Spinal cord (tissue), 10 donors: ENCODE data around the gene FAHD2B. TPM values are rescaled to one million over a fixed set of nuclear protein-coding genes. Genes with fewer than 3 reads are reported as not detected.
"Not testable (repeated sequence)": the region's sequence is repeated elsewhere in the genome, so short reads cannot be mapped to it uniquely, and the experiment has no call there.

Experiments used
- DNase-seq, 6 donors: peaks; one replicate each; pipeline versions ENCODE4 v3.0.0 to v3.0.0-alpha.2; 2013 to 2015; ENCODE audit warnings: low spot score in 6 of 6, low read depth in 4 of 6
- H3K27ac ChIP-seq: one replicate; pipeline ENCODE4 v1.5.1; 2013; ENCODE audit warnings: low read depth, low read length, control low read depth
- H3K27me3 ChIP-seq: one replicate; pipeline ENCODE4 v1.6.1; 2013; ENCODE audit warnings: low read length; ENCODE audit not compliant: control insufficient read depth, insufficient read depth
- H3K36me3 ChIP-seq: one replicate; pipeline ENCODE4 v1.6.1; 2013; ENCODE audit warnings: low read length; ENCODE audit not compliant: control insufficient read depth, insufficient read depth
- H3K4me1 ChIP-seq: one replicate; pipeline ENCODE4 v1.6.1; 2013; ENCODE audit warnings: low read length; ENCODE audit not compliant: control insufficient read depth, insufficient read depth
- H3K4me3 ChIP-seq: one replicate; pipeline ENCODE4 v1.5.1; 2013; ENCODE audit warnings: low read depth, low read length, control low read depth
- H3K9me3 ChIP-seq: one replicate; pipeline ENCODE4 v1.6.1; 2013; ENCODE audit warnings: low read length; ENCODE audit not compliant: control insufficient read depth, insufficient read depth
- WGBS: methylation state at CpG from one replicate; pipeline ENCODE4 v1.1.5; 2013; ENCODE audit warnings: missing lambda C conversion rate; ENCODE audit not compliant: insufficient coverage; 5-methylcytosine and 5-hydroxymethylcytosine counted together
- polyA plus RNA-seq, 2 donors: library from polyadenylated mRNA; unstranded; fragments of 120-200 nt; gene quantifications; one replicate each; pipeline ENCODE4 v1.2.1, GENCODE V29; 2013; ENCODE audit not compliant: insufficient read length in 2 of 2
- total RNA-seq, 2 donors: library from RNA; depleted of rRNA in 1 of 2; stranded (reverse); fragments of 120-200 nt in 1 of 2; fragments of >200 nt in 1 of 2; gene quantifications; one replicate each; pipeline versions ENCODE4 v1.2.3 to v1.2.4, GENCODE V29; 2013 to 2014
- donor health status: healthy.

Gene FAHD2B
- total and polyA plus RNA-seq, 4 donors: 12.4 to 34.1 (median 19.5) TPM

- 67% methylated on average over 1 of the region's 3 CpGs for WGBS
Observed at GRCh38 chr2:97098786-97099372, 4.2 kb upstream of the FAHD2B start.

GRCh38 chr2:97095661-97096060, 979 bp upstream of the FAHD2B start:
- no peak overlapping the region for H3K4me3 ChIP-seq
- no peaks in the 10 kb centered on the region for H3K36me3 ChIP-seq
- H3K27me3 ChIP-seq: no peaks in the 10 kb centered on the region
- DNase-seq: no peak
- no peaks in the 10 kb centered on the region for H3K9me3 ChIP-seq
- WGBS: 88% methylated on average over 12 of the region's 12 CpGs
- H3K27ac ChIP-seq: no peak overlapping the region
- peaks cover 11% of the 10 kb centered on the region for H3K4me1 ChIP-seq

More at GRCh38 chr2:97098786-97099372, 4.2 kb upstream of the FAHD2B start:
- H3K27me3 ChIP-seq, DNase-seq, H3K4me3 ChIP-seq, H3K9me3 ChIP-seq, H3K36me3 ChIP-seq, H3K27ac ChIP-seq: not testable (repeated sequence)
- H3K4me1 ChIP-seq: peaks cover 11% of the 10 kb centered on the region

GRCh38 chr2:97093983-97094771, 505 bp downstream of the FAHD2B start:
- no CpG with 5 or more reads among the region's 33 CpGs for WGBS

GRCh38 chr2:97092946-97093345, 1.7 kb downstream of the FAHD2B start:
- H3K27me3 ChIP-seq: not testable (repeated sequence)
- 50% methylated on average over 2 of the region's 2 CpGs for WGBS

More at GRCh38 chr2:97093983-97094771, 505 bp downstream of the FAHD2B start:
- peak in 1 of 6 donors; percentile 5 for DNase-seq
- H3K9me3 ChIP-seq, H3K4me3 ChIP-seq, H3K27ac ChIP-seq, H3K36me3 ChIP-seq, H3K27me3 ChIP-seq: not testable (repeated sequence)
- peaks cover 11% of the 10 kb centered on the region for H3K4me1 ChIP-seq

GRCh38 chr2:97088706-97089105, 6.0 kb downstream of the FAHD2B start:
- WGBS: no CpG with 5 or more reads among the region's 1 CpG
- not testable (repeated sequence) for H3K27me3 ChIP-seq, DNase-seq, H3K4me1 ChIP-seq, H3K36me3 ChIP-seq, H3K4me3 ChIP-seq, H3K27ac ChIP-seq, H3K9me3 ChIP-seq

More at GRCh38 chr2:97092946-97093345, 1.7 kb downstream of the FAHD2B start:
- H3K9me3 ChIP-seq, H3K36me3 ChIP-seq, H3K27ac ChIP-seq, H3K4me3 ChIP-seq: not testable (repeated sequence)
- H3K4me1 ChIP-seq: peaks cover 11% of the 10 kb centered on the region
- DNase-seq: peak in 1 of 6 donors; percentile 23

GRCh38 chr2:97085093-97085492, 9.6 kb downstream of the FAHD2B start:
- WGBS: no CpG with 5 or more reads among the region's 7 CpGs
- not testable (repeated sequence) for H3K27ac ChIP-seq, H3K4me1 ChIP-seq, H3K36me3 ChIP-seq, H3K9me3 ChIP-seq, DNase-seq, H3K27me3 ChIP-seq, H3K4me3 ChIP-seq

- 96% methylated on average over 7 of the region's 7 CpGs for WGBS
- H3K27ac ChIP-seq: not testable (repeated sequence)
Observed at GRCh38 chr2:97083516-97083915, 11.2 kb downstream of the FAHD2B start.

GRCh38 chr2:97082206-97082605, 12.5 kb downstream of the FAHD2B start:
- not testable (repeated sequence) for H3K27me3 ChIP-seq, H3K9me3 ChIP-seq, H3K4me1 ChIP-seq, H3K4me3 ChIP-seq, H3K27ac ChIP-seq, H3K36me3 ChIP-seq
- peak in 1 of 6 donors; percentile 2 for DNase-seq
- WGBS: 73% methylated on average over 2 of the region's 9 CpGs

More at GRCh38 chr2:97083516-97083915, 11.2 kb downstream of the FAHD2B start:
- H3K4me1 ChIP-seq, H3K27me3 ChIP-seq, H3K9me3 ChIP-seq, H3K36me3 ChIP-seq, DNase-seq, H3K4me3 ChIP-seq: not testable (repeated sequence)

- not testable (repeated sequence) for H3K27ac ChIP-seq, DNase-seq, H3K4me3 ChIP-seq, H3K36me3 ChIP-seq, H3K27me3 ChIP-seq, H3K4me1 ChIP-seq, H3K9me3 ChIP-seq
- WGBS: no CpG with 5 or more reads among the region's 10 CpGs
Observed at GRCh38 chr2:97080855-97081254, 13.8 kb downstream of the FAHD2B start.

GRCh38 chr2:97077213-97077612, 17.5 kb downstream of the FAHD2B start:
- H3K9me3 ChIP-seq, H3K27me3 ChIP-seq, H3K4me1 ChIP-seq, H3K36me3 ChIP-seq, DNase-seq, H3K27ac ChIP-seq, H3K4me3 ChIP-seq: not testable (repeated sequence)
- no CpG with 5 or more reads among the region's 8 CpGs for WGBS
